Astrocyte (in vitro differentiated cells and primary cell): ENCODE measurements around the gene NOXO1.

Experiments used
- EZH2 ChIP-seq: IDR thresholded peaks from 2 replicates; pipeline ENCODE4 v1.6.1; 2012; ENCODE audit warnings: mild to moderate bottlenecking, low read length, inconsistent platforms; ENCODE audit not compliant: insufficient read depth
- TF ChIP-seq, protein P1 (sequence below): IDR thresholded peaks from 2 replicates; pipeline ENCODE4 v1.5.1; 2011; ENCODE audit warnings: low read depth, mild to moderate bottlenecking, inconsistent platforms, low read length, moderate library complexity; ENCODE audit not compliant: insufficient read depth

- peak; percentile 78 for TF ChIP-seq EZH2
- TF ChIP-seq, protein P1, sequence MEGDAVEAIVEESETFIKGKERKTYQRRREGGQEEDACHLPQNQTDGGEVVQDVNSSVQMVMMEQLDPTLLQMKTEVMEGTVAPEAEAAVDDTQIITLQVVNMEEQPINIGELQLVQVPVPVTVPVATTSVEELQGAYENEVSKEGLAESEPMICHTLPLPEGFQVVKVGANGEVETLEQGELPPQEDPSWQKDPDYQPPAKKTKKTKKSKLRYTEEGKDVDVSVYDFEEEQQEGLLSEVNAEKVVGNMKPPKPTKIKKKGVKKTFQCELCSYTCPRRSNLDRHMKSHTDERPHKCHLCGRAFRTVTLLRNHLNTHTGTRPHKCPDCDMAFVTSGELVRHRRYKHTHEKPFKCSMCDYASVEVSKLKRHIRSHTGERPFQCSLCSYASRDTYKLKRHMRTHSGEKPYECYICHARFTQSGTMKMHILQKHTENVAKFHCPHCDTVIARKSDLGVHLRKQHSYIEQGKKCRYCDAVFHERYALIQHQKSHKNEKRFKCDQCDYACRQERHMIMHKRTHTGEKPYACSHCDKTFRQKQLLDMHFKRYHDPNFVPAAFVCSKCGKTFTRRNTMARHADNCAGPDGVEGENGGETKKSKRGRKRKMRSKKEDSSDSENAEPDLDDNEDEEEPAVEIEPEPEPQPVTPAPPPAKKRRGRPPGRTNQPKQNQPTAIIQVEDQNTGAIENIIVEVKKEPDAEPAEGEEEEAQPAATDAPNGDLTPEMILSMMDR = no peak
Measured at GRCh38 chr16:1991135-1991551, 9.9 kb upstream of the NOXO1 start.
